ENCODE data around the gene SCNM1.

SCNM1 gene, protein sequence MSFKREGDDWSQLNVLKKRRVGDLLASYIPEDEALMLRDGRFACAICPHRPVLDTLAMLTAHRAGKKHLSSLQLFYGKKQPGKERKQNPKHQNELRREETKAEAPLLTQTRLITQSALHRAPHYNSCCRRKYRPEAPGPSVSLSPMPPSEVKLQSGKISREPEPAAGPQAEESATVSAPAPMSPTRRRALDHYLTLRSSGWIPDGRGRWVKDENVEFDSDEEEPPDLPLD

DNA sequence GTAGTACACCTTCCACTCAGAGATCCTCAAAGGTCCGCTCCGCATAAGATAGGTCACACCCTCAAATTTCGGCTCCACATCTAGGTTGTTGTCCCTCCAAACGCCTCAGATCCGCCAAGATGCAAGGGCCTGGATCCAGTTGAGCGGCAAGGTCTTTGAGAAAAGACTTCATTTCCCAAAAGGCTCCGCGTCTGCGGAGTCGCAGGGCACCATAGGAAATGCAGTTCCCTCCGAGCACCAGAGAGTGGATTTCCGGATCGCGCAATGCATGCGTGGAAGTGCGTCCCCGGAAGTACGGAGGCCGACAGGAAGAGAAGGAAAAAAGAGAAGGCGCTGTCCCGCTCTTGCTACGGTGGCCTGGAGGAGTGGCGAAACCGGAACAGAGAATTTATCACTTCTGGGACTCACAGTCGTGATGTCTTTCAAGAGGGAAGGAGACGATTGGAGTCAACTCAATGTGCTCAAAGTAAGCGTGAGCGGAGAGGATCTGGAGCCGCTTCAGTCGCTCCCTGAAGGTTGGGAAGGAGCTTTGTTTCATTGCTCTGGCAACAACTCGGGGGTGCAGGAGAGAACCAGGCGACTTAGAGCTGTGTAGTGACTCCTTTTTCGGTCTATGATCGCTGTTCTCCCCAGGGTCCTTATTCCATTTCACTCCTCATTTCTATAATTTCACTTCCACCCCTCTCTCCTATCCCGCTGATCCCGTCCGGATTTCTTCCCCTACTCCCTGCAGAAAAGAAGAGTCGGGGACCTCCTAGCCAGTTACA lies at the start of gene SCNM1, which contains the start of gene LYSMD1:
Gene SCNM1 (plus strand): TSS at position 407 of the 767 bp plus-strand sequence. CDS start 9 bp downstream, at position 416.
Gene LYSMD1 (minus strand): TSS at position 165 of the 767 bp plus-strand sequence. CDS start 644 bp downstream, outside the sequence.
- Histone ChIP-seq H3K27ac (peak within 1 kb of the TSS; percentile 79), H3K4me3 (peak within 1 kb of the TSS; percentile 87), H3K9me3 (ENCODE audit: low read depth, low read length) (no peaks in the 10 kb centered on the region), H3K36me3 (ENCODE audit: insufficient read depth, low read length) (peaks cover 20% of the 10 kb centered on the region), H3K9ac (ENCODE audit: insufficient read length) (peak within 1 kb of the TSS; percentile 91)
- TF ChIP-seq POLR2AphosphoS5 (IDR thresholded peaks at IDR 0.05; ENCODE audit: borderline replicate concordance, low read depth, low read length) (peak; percentile 88), EZH2 (IDR thresholded peaks at IDR 0.05) (no peak), FOXP2 (optimal IDR thresholded peaks at IDR 0.05; ENCODE audit: control extremely low read depth, extremely low read length, insufficient read depth) (peak; percentile 96)
- DNase-seq (ENCODE audit: low read depth, low spot score) = peak; percentile 98

DNA sequence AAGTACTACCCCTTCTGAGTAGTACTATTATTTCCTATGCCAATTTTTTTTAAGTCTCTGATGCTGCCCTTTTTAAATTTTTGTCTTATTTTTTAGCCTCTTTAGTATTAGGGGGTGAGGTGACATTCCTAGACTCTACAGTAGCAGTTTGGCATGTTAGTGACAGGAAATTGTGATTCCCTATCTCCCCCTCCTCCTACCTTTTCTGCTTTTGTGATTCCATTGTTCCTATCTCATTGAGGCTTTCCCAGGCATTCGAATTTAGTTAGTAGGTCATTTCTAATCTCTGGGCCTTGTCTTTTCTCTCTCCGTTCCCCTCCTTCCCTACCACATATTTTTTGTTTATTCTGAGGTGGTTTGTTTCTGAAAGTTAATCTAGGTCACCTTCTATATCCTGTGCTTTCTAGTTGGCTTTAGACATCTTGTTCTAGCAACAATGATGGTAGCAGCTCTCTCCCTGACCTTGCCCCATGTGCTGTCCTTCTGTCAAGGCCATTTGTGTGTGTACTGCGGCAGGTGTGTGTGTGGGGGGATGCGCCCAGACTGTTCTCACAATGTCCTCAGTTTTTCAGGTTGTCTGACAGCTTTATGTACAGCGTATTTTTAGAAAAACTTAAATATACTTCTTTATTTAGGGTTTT lies 41.1 kb upstream of the SCNM1 start:
- no peaks in the 10 kb centered on the region for H3K36me3 ChIP-seq (ENCODE audit: insufficient read depth, low read length)
- H3K4me3 ChIP-seq = no peak overlapping the region
- TF ChIP-seq POLR2AphosphoS5 (IDR thresholded peaks at IDR 0.05; ENCODE audit: borderline replicate concordance, low read depth, low read length) (no peak), FOXP2 (optimal IDR thresholded peaks at IDR 0.05; ENCODE audit: control extremely low read depth, extremely low read length, insufficient read depth) (no peak), EZH2 (IDR thresholded peaks at IDR 0.05) (no peak)
- no peak overlapping the region for H3K9ac ChIP-seq (ENCODE audit: insufficient read length)
- H3K9me3 ChIP-seq (ENCODE audit: low read depth, low read length) = no peaks in the 10 kb centered on the region
- no peak overlapping the region for H3K27ac ChIP-seq
- DNase-seq (ENCODE audit: low read depth, low spot score) = no peak

DNA sequence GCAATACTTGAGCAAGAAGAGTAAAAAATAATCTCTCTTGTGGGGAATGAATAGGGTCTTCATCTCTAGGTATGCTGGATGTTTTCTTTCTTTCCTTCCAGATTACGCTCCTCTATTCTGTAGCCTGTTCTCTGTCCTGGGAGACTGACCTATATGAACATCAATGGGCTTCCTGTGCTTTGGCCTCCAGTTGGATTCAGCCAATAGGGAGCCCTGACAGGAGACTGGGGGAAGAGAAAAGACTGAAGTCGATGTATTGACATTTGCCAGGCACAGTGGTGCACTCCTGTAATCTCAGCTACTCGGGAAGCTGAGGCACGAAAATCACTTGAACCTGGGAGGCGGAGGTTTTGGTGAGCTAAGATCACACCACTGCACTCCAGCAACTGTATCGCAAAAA lies 37.1 kb upstream of the SCNM1 start:
- Histone ChIP-seq H3K36me3 (ENCODE audit: insufficient read depth, low read length) (no peaks in the 10 kb centered on the region), H3K27ac (no peak overlapping the region), H3K9ac (ENCODE audit: insufficient read length) (no peak overlapping the region), H3K4me3 (no peak overlapping the region), H3K9me3 (ENCODE audit: low read depth, low read length) (no peaks in the 10 kb centered on the region)
- no peak for TF ChIP-seq POLR2AphosphoS5 (IDR thresholded peaks at IDR 0.05; ENCODE audit: borderline replicate concordance, low read depth, low read length)
- no peak for TF ChIP-seq EZH2 (IDR thresholded peaks at IDR 0.05)
- no peak for TF ChIP-seq FOXP2 (optimal IDR thresholded peaks at IDR 0.05; ENCODE audit: control extremely low read depth, extremely low read length, insufficient read depth)
- DNase-seq (ENCODE audit: low read depth, low spot score) = no peak

DNA sequence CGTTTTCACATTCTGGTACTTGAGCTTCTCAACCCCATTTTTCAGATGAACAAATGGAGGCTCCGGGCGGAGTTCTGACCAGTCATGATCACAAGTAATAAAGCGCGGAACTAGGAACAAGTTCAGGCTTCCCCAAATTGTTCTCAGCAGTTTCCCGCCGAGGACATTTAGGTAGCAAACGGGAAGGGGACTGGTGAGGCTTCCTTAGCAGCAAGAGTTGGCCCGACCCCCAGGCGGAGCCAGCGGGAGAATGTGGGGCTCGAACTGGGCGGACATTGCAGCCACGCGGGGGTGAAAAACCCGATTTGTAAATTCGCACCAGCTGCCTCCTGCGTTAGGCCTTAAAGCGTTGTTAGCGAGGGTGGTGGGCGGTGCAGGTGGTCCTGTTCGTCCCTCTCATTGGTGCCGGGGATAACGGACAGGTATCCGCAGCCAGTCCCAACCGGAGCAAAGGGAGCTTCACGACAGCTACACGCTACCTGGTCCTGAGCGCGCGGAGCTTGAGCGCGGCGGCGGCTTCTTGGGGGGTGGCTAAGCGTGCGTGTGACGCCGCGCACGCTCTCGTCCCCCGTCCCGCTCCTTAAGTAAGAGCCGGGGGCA lies 34.9 kb upstream of the SCNM1 start:
- H3K27ac ChIP-seq = no peak overlapping the region
- H3K9ac ChIP-seq (ENCODE audit: insufficient read length) = no peak overlapping the region
- TF ChIP-seq EZH2 (IDR thresholded peaks at IDR 0.05) = no peak
- TF ChIP-seq POLR2AphosphoS5 (IDR thresholded peaks at IDR 0.05; ENCODE audit: borderline replicate concordance, low read depth, low read length) = no peak
- TF ChIP-seq FOXP2 (optimal IDR thresholded peaks at IDR 0.05; ENCODE audit: control extremely low read depth, extremely low read length, insufficient read depth) = no peak
- no peaks in the 10 kb centered on the region for H3K9me3 ChIP-seq (ENCODE audit: low read depth, low read length)
- no peaks in the 10 kb centered on the region for H3K36me3 ChIP-seq (ENCODE audit: insufficient read depth, low read length)
- DNase-seq (ENCODE audit: low read depth, low spot score) = no peak
- H3K4me3 ChIP-seq = no peak overlapping the region

DNA sequence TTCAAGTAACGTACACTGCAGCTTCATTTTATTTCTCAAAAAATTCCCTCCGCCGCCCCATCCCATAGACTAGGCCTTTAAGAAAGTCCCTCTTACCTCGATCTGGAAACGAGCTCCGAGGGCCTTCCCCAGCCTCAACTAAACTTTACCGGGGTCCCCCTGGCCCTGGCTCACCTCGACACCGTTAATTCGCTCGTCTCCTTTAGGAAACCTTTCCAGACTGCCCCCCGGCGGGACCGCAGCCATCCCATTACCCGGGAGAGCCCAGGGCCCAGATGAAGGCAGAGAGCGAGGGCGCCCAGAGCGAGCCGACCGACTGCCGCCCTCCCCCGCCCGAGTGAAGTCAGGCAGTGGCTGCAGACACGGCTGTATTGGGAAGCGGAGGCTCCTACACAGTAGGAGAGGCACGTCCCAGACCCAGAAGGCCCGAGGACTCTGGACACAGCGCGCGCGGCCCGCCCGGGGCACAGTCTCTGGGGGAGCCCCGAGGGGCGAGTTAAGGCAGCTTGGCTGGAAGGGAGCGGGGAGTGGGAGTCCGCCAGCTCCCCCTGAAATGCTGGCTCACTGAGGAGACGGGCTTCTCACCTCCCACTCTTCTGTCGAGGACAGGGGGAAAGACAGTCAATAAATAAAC lies 34.1 kb upstream of the SCNM1 start:
- TF ChIP-seq EZH2 (IDR thresholded peaks at IDR 0.05) = no peak
- no peak for TF ChIP-seq POLR2AphosphoS5 (IDR thresholded peaks at IDR 0.05; ENCODE audit: borderline replicate concordance, low read depth, low read length)
- no peak for TF ChIP-seq FOXP2 (optimal IDR thresholded peaks at IDR 0.05; ENCODE audit: control extremely low read depth, extremely low read length, insufficient read depth)
- Histone ChIP-seq H3K36me3 (ENCODE audit: insufficient read depth, low read length) (no peaks in the 10 kb centered on the region), H3K9ac (ENCODE audit: insufficient read length) (no peak overlapping the region), H3K4me3 (no peak overlapping the region), H3K9me3 (ENCODE audit: low read depth, low read length) (no peaks in the 10 kb centered on the region), H3K27ac (no peak overlapping the region)
- no peak for DNase-seq (ENCODE audit: low read depth, low spot score)

DNA sequence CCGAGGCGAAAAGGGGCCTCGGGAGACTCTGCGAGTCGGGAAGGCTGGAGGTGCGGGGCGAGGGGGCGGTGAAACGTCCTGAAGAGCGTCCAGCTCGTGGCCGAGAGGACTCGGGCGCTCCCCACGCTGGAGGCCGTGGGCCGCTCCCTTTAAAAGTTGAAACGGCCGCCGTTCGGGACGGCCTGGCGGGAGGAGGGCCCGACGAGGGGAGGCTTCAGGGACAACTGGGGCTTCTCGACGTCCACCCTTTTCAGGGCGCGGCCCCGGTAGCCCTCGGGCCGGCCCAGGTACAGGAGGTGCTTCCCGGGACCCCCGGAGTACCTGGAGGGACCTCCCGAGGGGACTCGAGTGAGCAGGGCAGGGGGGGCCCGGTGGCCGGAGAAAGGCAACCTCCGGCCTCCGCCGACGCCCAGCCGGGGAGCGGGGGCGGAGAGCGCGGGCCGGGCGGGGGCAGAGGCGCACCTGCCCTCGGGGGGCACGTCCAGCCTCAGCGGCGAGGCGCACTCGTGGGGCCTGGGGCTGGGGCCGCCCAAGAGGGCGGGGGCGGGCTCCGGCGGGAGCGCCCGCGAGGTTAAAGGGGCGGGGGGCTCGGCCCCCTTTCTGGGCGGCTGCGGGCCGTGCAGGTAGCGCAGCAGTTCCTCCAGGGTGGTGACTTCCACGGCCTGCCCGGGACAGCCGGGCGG lies 33.5 kb upstream of the SCNM1 start:
- H3K4me3 ChIP-seq = no peak overlapping the region
- no peak for DNase-seq (ENCODE audit: low read depth, low spot score)
- TF ChIP-seq FOXP2 (optimal IDR thresholded peaks at IDR 0.05; ENCODE audit: control extremely low read depth, extremely low read length, insufficient read depth) = no peak
- TF ChIP-seq POLR2AphosphoS5 (IDR thresholded peaks at IDR 0.05; ENCODE audit: borderline replicate concordance, low read depth, low read length) = no peak
- TF ChIP-seq EZH2 (IDR thresholded peaks at IDR 0.05) = no peak
- H3K27ac ChIP-seq = no peak overlapping the region
- no peak overlapping the region for H3K9ac ChIP-seq (ENCODE audit: insufficient read length)
- H3K9me3 ChIP-seq (ENCODE audit: low read depth, low read length) = no peaks in the 10 kb centered on the region
- H3K36me3 ChIP-seq (ENCODE audit: insufficient read depth, low read length) = no peaks in the 10 kb centered on the region

DNA sequence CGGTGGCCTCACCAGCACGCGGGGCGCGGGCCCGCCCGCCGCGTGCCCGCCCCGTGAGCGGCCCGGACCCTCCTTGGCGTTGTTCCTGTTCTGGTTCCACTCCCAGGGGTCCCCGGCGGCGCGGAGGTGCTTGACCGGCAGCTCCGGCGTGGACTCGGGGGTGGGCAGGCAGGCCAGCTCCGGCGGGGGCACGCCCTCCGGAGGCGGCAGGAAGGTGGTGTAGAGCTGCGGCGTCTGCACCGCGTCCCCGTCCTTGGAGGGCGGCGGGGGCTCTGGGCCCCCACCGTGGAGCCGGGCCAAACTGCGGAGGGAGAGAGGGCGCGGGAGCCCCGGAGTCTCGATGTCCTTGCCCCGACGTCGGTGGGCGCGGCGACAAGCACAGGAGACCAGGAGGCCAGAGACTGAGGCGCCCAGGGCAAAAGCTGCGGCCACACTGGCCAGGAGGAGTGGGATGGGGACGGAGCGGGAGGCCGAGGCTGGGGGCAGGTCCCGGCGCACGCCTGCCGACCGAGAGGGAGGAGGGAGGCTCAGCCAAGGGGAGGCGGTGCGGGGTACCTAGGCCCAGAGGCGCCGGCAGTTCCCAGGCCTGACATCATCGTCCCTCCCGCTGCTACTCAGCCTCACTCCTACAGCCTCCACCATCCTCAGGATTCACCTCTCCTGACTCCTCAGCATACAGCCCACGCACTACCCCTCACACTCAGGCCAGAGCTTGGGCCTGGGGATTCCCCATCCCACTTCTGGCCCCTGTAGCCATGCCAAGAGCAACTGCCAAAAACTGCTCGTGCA lies 32.7 kb upstream of the SCNM1 start:
- no peaks in the 10 kb centered on the region for H3K9me3 ChIP-seq (ENCODE audit: low read depth, low read length)
- no peak for DNase-seq (ENCODE audit: low read depth, low spot score)
- H3K27ac ChIP-seq = no peak overlapping the region
- no peak overlapping the region for H3K4me3 ChIP-seq
- no peak overlapping the region for H3K9ac ChIP-seq (ENCODE audit: insufficient read length)
- H3K36me3 ChIP-seq (ENCODE audit: insufficient read depth, low read length) = no peaks in the 10 kb centered on the region
- no peak for TF ChIP-seq EZH2 (IDR thresholded peaks at IDR 0.05)
- TF ChIP-seq FOXP2 (optimal IDR thresholded peaks at IDR 0.05; ENCODE audit: control extremely low read depth, extremely low read length, insufficient read depth) = no peak
- no peak for TF ChIP-seq POLR2AphosphoS5 (IDR thresholded peaks at IDR 0.05; ENCODE audit: borderline replicate concordance, low read depth, low read length)

All from SK-N-MC (cell line).